GM12875 (cell line): ENCODE results near the gene LDLRAD4.

ENCODE experiments used
- H3K4me3 ChIP-seq: one replicate; pipeline ENCODE4 v1.5.1; 2011; ENCODE audit warnings: low read depth, low read length, control low read depth
- CTCF ChIP-seq: IDR thresholded peaks from 2 replicates; pipeline ENCODE4 v1.5.1; 2011; ENCODE audit warnings: low read depth, mild to moderate bottlenecking, control low read depth, inconsistent platforms, low read length, moderate library complexity, borderline replicate concordance; ENCODE audit not compliant: insufficient read depth

Gene LDLRAD4

GRCh38 chr18:13416208-13416607 lies 197.6 kb downstream of the LDLRAD4 start:
- TF ChIP-seq CTCF: no peak

GRCh38 chr18:13416848-13417247 lies 198.3 kb downstream of the LDLRAD4 start:
- no peak for TF ChIP-seq CTCF
- no peak overlapping the region for H3K4me3 ChIP-seq

More at GRCh38 chr18:13416208-13416607, 197.6 kb downstream of the LDLRAD4 start:
- no peak overlapping the region for H3K4me3 ChIP-seq

- no peak for TF ChIP-seq CTCF
- H3K4me3 ChIP-seq: no peak overlapping the region
These were observed 199.6 kb downstream of the LDLRAD4 start for GRCh38 chr18:13418013-13418710.

GRCh38 chr18:13420969-13421686 lies 202.6 kb downstream of the LDLRAD4 start:
- H3K4me3 ChIP-seq: no peak overlapping the region
- no peak for TF ChIP-seq CTCF

GRCh38 chr18:13422541-13423147 lies 204.1 kb downstream of the LDLRAD4 start:
- TF ChIP-seq CTCF: no peak
- H3K4me3 ChIP-seq: no peak overlapping the region

- H3K4me3 ChIP-seq: no peak overlapping the region
- TF ChIP-seq CTCF: no peak
These were observed 204.8 kb downstream of the LDLRAD4 start for GRCh38 chr18:13423352-13423751.
